Muscle of back (tissue), 11 donors: ENCODE measurements around the gene CHKA. TPM values are rescaled to one million over a fixed set of nuclear protein-coding genes. Genes with fewer than 3 reads are reported as not detected.

ENCODE experiments used
- DNase-seq, 3 donors: peaks; one replicate each; pipeline versions ENCODE4 v3.0.0 to v3.0.0-alpha.2; 2013
- polyA plus RNA-seq, 10 donors: library from polyadenylated mRNA; unstranded; fragments of 120-200 nt; gene quantifications; one replicate each; pipeline ENCODE4 v1.2.1, GENCODE V29; 2013; ENCODE audit not compliant: insufficient read length in 10 of 10

The CHKA gene
- polyA plus RNA-seq, 10 donors = 8.7 to 33.5 (median 14.9) TPM

DNA sequence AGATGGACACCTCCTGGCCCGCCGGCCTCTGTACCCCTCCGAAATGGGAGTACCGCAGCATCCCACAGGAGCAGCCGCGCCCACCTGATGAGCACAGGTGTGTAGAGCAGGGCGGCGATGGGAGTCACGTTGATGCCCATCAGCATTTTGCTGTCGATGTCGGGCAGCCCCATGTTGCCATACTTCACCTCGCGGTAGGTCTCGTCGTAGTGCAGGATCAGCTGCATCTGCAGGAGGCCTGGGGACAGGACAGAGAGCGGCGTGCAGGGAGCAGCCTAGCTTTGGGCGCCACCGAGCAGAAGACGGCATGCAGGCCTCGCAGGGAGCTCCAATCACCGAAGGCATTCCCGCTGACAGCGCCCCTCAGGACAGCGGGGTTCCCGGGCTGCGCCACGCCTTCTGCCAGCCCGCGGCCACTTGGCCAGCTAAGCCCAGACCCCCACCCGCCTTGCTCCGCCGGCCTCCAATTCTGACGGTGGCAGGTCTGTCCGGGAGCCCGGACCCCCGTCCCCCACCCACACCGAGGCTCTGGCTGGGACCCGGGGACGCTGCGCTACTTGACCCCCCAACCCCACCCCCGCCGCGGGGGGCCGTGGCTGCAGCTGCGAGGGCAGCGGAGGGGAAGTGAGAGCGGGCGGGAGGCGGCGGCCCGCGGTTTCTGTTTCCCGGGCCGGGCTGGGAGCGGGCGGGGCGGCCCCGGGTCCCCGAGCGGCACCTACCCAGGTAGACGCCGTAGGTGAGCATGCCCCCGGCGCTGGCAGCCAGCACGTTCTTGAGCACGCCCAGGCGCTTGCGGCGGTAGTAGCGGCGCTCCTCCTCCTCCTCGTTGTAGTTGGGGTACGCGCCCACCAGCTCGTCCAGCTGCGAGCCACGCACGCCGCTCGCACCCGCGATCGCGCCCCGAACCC lies 118.0 kb downstream of the CHKA start:
- DNase-seq = peak in 1 of 3 donors; percentile 56

Other genes starting within 250 kb of the CHKA start
- gene UNC93B1, start 117.3 kb downstream of the CHKA start, polyA plus RNA-seq = 1 to 10 TPM; 4.0 to 8.6 (median 5.4) TPM
- 1 to 10 TPM; 2.6 to 9.9 (median 6.9) TPM for gene ALDH3B1, start 111.1 kb downstream of the CHKA start, polyA plus RNA-seq
- gene NDUFS8, start 90.7 kb downstream of the CHKA start, polyA plus RNA-seq = 10 to 100 TPM; 53.1 to 85.2 (median 62.1) TPM
- gene TCIRG1, start 82.4 kb downstream of the CHKA start, polyA plus RNA-seq = 10 to 100 TPM; 15.7 to 34.1 (median 24.1) TPM
- gene KMT5B, start 91.9 kb upstream of the CHKA start, polyA plus RNA-seq = 10 to 100 TPM; 30.1 to 52.8 (median 44.7) TPM
- gene C11orf24, start 150.6 kb upstream of the CHKA start, polyA plus RNA-seq = 10 to 100 TPM; 22.9 to 38.8 (median 28.6) TPM
- 10 to 100 TPM; 38.0 to 66.2 (median 46.8) TPM for gene LRP5, start 191.2 kb upstream of the CHKA start, polyA plus RNA-seq